ENCODE results near the gene ZNF792. TPM values are rescaled to one million over a fixed set of nuclear protein-coding genes. Genes with fewer than 3 reads are reported as not detected.
"Not testable (repeated sequence)": the region's sequence is repeated elsewhere in the genome, so short reads cannot be mapped to it uniquely, and the experiment has no call there.

ZNF792 gene
- total and polyA plus RNA-seq, 7 donors: 0.83 to 4.2 (median 1.5) TPM

DNA sequence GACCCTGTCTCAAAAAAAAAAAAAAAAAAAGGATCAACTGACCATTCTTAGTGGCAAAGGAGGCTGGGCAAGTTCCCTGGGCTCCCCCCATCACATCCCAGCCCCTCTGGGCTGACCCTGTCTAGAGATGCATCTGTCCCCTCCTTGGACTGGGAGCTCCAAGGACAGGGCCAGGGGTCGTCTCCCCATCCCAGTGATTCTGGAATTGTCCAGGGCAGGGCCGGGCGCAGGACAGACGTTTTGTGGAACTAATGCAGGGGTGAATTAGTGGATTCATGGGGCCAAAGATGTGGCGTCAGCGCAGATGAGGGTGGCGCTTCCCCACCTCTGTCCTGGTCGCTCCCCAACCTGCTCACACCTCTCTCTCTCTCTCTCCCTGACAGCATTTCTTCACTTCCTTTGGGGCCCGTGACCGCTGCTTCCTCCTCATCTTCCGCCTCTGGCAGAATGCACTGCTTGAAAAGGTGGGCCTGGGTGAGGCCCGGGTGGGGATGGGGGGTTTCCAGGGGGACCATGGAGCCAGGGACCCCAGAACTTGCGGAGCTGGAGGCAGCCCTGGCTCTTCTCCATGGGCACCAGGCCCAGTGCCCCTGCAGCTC lies 47.2 kb upstream of the ZNF792 start:
- DNase-seq: no peak
- peaks cover 8% of the 10 kb centered on the region for H3K4me1 ChIP-seq
- intact Hi-C loops (cut with DNase I): no loop called here
- no peak overlapping the region for H3K27ac ChIP-seq
- no peaks in the 10 kb centered on the region for H3K27me3 ChIP-seq (ENCODE audit: insufficient read depth in 3 of 3, low read length in 2 of 3)
- ATAC-seq: no peak
- H3K4me3 ChIP-seq: no peak overlapping the region
- no peaks in the 10 kb centered on the region for H3K9me3 ChIP-seq
- no peak for TF ChIP-seq CTCF (IDR thresholded peaks at IDR 0.05)
- peaks cover 0 to 63% of the 10 kb centered on the region in 2 donors for H3K36me3 ChIP-seq (ENCODE audit: insufficient read depth in 1 of 2, low read depth in 1 of 2)
- 80 to 88% (median 85%) methylated on average over 13 of the region's 13 CpGs for WGBS, 3 donors

DNA sequence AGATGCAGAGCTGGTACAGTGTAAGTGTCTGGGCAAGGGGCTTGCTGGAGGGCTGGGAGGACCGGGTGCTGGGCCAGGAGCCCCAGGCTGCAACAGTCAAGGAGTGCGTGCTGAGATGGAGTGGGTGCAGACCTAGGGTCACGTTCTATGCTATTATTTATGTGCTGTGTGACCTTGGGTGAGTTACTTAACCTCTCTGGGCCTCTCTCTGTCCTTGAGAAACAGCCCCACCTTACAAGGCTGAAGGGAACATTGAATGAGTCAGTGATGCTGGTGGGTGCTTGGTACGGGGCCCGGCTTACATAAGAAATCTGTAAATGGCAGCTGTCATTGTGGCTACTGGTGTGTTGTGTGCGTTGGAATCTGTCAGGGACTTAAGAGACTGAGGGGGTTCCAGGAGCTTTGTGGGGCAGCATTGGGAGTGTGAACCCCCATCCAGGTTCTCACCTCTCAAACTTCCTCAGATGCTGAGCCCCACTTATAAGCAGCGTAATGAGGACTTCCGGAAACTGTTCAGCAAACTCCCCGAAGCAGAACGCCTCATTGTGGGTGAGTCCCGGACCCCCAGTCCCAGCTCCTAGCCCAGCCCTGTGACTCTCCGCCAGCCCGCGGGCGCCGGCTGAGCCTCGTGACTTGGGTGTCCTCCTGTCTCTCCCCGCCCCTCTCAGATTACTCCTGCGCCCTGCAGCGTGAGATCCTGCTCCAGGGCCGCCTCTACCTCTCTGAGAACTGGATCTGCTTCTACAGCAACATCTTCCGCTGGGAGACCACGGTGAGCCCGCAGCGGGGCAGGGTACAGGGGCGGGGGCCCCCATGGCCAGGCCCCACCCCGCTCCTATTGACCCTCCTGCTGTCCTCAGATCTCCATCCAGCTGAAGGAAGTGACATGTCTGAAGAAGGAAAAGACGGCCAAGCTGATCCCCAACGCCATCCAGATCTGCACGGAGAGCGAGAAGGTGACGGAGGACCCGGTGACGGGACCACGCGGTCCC lies 45.7 kb upstream of the ZNF792 start:
- Histone ChIP-seq H3K9me3 (no peaks in the 10 kb centered on the region), H3K4me3 (no peak overlapping the region), H3K27ac (no peak overlapping the region), H3K4me1 (peaks cover 8% of the 10 kb centered on the region), H3K36me3 (ENCODE audit: insufficient read depth in 1 of 2, low read depth in 1 of 2) (peaks cover 0 to 55% of the 10 kb centered on the region in 2 donors), H3K27me3 (ENCODE audit: insufficient read depth in 3 of 3, low read length in 2 of 3) (no peaks in the 10 kb centered on the region)
- ATAC-seq: peak in 2 of 4 donors; percentile 24 to 47
- 77 to 91% (median 90%) methylated on average over 35 to 36 of the region's 36 CpGs for WGBS, 3 donors
- intact Hi-C loops (cut with DNase I): no loop called here
- TF ChIP-seq CTCF (IDR thresholded peaks at IDR 0.05): no peak
- DNase-seq: no peak

GRCh38 chr19:35008891-35009341 lies 44.9 kb upstream of the ZNF792 start:
- Histone ChIP-seq H3K4me3 (no peak overlapping the region), H3K27me3 (ENCODE audit: insufficient read depth in 3 of 3, low read length in 2 of 3) (no peaks in the 10 kb centered on the region), H3K9me3 (no peaks in the 10 kb centered on the region), H3K36me3 (ENCODE audit: insufficient read depth in 1 of 2, low read depth in 1 of 2) (peaks cover 0 to 47% of the 10 kb centered on the region in 2 donors), H3K27ac (no peak overlapping the region), H3K4me1 (peaks cover 8% of the 10 kb centered on the region)
- ATAC-seq (no peak), DNase-seq (no peak)
- intact Hi-C loops (cut with DNase I): no loop called here
- WGBS, 3 donors: 76 to 89% (median 77%) methylated on average over 11 to 12 of the region's 12 CpGs
- TF ChIP-seq CTCF (IDR thresholded peaks at IDR 0.05): no peak

- peaks cover 0 to 48% of the 10 kb centered on the region in 2 donors for H3K36me3 ChIP-seq (ENCODE audit: insufficient read depth in 1 of 2, low read depth in 1 of 2)
- H3K9me3 ChIP-seq; H3K4me3 ChIP-seq; ATAC-seq; H3K27ac ChIP-seq; H3K27me3 ChIP-seq (ENCODE audit: insufficient read depth in 3 of 3, low read length in 2 of 3); H3K4me1 ChIP-seq; DNase-seq; intact Hi-C loops (cut with DNase I): not testable (repeated sequence)
- WGBS, 3 donors: 97% methylated on average over 8 of the region's 8 CpGs
Measured at GRCh38 chr19:35007427-35007826, 43.4 kb upstream of the ZNF792 start.

- intact Hi-C loops (cut with DNase I): no loop called here
- TF ChIP-seq CTCF (IDR thresholded peaks at IDR 0.05): no peak
- Histone ChIP-seq H3K27me3 (ENCODE audit: insufficient read depth in 3 of 3, low read length in 2 of 3) (no peaks in the 10 kb centered on the region), H3K36me3 (ENCODE audit: insufficient read depth in 1 of 2, low read depth in 1 of 2) (peaks cover 0 to 46% of the 10 kb centered on the region in 2 donors), H3K4me3 (no peak overlapping the region), H3K27ac (no peak overlapping the region), H3K4me1 (peaks cover 3% of the 10 kb centered on the region), H3K9me3 (no peaks in the 10 kb centered on the region)
- 95 to 100% (median 96%) methylated on average over 5 of the region's 5 CpGs for WGBS, 3 donors
- DNase-seq (no peak), ATAC-seq (no peak)
Measured at GRCh38 chr19:35006999-35007365, 43.0 kb upstream of the ZNF792 start.

All from psoas muscle (tissue), 8 donors.